HG03045 (cell line): Measurements from ENCODE around the gene ILK.

Experiments
- ATAC-seq: cut with Tn5 transposase; IDR thresholded peaks from one replicate; pipeline ENCODE4 v1.9.1; 2021; ENCODE audit warnings: mild to moderate bottlenecking, moderate library complexity; ENCODE audit not compliant: unreplicated experiment

The ILK gene

DNA sequence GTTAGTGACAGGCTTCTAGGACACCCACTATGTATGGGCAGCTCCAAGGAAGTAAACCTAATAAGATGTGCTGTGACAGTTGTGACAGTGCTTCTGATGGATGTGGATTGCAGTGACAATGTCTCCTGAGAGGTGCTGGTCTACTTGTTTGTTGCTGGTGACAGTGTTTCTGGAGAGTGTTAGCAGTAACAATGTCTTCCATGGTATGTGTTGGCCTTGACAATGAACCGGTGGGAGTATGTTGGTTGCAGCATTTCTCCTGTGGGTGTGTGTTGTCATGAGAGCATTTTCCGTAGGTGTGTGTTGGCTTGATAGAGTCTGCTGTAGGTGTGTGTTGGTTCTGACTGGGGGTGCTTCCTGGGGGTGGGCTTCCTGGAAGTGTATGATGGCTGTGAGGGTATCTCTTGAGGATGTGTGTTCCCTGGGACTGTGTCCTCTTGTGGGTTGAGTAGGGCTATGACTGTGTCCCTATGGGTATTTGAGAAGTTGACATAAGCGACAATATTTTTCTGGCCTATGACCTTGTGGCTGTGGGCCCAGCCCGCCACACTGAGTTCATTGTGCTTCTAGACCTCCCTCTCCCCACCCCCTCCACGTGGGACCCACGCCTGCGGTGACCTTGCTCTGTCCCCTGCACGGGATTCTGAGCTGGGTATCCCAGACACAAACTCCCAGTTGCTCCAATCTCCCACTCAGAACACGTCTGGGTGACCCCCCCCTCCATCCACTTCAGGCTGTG, 50.9 kb downstream of the ILK start:
- no peak for ATAC-seq

DNA sequence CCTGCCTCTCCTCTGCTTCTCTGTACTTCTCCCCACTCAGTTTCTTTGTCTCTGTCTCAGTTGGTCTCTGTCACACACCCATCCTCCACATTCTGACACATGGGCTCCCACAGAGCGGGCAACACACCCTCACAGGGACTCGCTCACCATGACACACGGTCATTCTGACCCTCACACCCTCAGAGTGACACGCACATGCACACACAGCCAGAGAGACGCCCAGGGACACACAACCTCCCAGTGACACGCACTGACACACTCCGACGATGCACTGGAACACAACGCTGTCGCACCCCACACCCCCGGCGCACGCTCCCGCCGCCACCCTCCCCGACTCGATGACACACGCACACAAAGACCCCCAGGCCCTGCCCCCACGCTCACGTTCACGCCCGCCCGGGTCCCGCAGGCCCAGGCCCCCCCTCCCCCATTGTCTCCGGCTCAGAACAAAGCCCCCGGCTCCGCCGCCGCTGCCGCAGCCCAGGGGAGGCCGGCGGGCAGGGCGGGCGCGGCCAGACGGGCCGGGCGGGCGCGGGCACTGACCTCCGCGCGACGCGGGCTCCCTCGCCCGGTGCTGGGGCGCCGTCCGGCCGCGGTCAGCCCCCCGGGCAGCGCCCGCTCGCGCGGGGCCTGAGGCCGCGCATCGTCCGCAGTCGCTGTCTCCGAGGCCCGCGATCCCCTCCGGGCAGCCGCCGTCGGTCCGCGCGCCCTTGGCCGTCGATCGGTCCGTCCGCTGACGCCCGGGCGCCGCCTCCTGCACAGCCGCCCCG, 51.6 kb downstream of the ILK start:
- no peak for ATAC-seq

DNA sequence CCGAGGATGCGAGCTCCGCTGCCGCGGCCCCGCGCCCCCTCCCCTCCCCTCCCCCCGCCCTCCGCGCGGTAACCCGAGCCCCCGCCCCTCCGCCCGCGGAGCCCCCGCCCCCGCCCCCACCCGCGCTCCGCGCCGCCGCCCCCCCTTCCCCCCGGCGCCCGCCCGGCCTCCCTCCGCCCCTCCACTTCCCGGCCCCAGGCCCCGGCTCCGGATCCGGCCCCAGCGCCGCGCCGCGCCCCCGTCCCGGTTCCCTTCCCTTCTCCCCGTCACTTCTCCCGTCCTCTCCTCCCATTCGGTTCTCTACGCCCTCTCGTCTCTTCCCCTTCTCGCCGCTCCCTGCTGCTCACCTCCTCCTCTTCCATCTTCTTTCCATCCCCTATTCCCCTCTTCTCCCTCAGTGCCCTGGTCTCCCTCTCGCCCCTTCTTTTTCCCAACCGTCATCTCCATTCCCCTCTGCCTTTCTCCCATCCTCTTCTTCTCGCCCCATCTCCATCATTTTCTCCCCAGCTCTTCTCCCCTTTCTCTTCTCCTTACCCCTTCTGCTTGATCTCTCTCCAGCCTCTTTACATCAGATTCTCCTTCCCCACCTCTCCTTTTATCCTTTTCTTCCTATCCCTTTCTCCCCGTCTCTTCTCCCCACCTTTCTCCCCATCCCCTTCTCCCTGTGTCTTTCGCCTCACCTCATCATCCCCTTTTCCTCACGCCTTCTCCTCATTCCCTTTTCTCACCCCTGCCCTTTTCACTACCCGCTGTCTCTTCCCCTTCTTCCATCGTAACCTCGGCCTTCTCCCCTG, 52.4 kb downstream of the ILK start, which contains the start of gene DCHS1:
Gene DCHS1 (minus strand): TSS at position 20 of the 794 bp plus-strand sequence. CDS start 14,196 bp downstream, outside the sequence.
- no peak for ATAC-seq

DNA sequence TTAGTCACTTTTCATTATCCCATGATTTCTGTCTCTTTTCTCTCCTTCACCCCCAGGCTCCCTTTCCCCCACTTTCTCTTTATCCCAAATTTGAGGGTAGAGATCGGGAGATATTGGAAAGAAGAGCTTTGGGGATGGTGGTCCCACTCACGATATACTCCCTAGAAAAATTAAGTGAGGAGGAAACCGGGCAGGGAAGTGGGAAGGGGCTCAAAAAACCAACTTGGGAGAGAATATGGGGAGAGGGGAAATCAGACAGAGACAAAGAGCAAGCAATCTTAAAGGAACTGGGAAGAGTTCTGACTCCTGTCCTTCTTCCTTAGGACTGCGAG, 53.0 kb downstream of the ILK start:
- ATAC-seq: no peak

DNA sequence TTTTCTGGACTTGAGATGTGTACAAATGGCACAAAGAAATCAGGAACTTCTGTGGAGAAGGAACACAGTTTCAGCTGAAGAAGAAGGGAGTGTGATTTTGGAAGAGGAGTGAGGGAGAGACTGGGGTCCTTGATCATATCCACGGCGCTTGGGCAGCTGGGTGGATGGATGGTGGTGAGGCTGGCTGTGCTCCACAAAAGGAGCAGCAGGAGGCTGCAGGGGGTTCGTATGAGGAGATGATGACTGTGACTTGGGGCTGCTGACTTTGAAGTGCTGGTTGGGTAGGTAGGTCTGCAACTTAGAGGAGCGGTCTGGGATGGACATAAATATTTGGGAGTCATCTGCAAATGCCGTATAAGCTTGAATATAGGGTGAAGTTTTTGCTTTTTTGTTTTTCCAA, 53.4 kb downstream of the ILK start:
- ATAC-seq: no peak

DNA sequence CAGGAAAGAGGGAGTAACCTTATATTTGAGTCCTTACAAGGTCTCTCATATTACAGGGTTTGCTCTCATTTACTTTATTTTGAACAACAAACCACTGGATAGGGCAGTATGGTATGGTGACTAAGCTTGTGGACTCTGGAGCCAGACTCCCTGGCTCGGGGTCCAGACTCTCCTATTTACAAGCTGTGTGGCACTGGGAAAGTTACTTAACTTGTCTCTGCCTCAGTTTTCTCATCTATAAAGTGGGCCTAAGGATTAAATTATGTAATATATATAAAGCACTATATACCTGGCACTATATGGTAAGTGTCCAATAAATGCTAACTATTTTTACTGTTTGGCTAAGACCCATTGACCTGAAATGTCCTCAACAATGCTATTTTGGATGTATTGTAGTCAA, 53.8 kb downstream of the ILK start:
- no peak for ATAC-seq

DNA sequence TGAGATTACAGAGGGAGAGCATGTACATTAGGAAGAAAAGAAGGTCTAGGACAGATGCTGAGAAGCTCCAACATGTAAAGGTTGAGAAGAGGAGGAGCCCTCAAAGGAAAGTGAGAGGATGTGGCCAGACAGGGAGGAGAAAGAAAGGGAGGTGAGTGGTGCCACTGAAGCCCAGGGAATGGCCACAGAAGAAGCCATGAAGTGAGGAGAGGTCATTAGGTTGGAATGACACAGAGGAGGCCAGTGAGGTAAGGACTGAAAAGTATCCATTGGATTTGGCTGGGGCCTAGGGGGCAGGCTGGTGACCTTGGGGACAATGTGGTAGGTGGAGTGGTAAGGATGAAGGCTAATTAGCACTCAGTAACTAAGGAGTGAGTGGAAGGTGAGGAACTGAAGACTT, 55.1 kb downstream of the ILK start:
- ATAC-seq: no peak
